DOHH2 (cell line): ENCODE data around the gene MMP14.

Experiments used
- EZH2phosphoT487 ChIP-seq: fragments of 200-600 bp; sonication (generic); IDR thresholded peaks from 2 replicates; pipeline ENCODE4 v1.6.1; 2017; ENCODE audit warnings: borderline replicate concordance, mild to moderate bottlenecking, antibody characterized with exemption, low read length, moderate library complexity, mixed read lengths
- TF ChIP-seq, protein P1 (sequence below): fragments of 200-600 bp; sonication (generic); IDR thresholded peaks from one replicate; pipeline ENCODE4 v1.5.1; 2014; ENCODE audit warnings: antibody characterized with exemption, mild to moderate bottlenecking, low read depth, low read length; ENCODE audit not compliant: poor library complexity, severe bottlenecking

DNA sequence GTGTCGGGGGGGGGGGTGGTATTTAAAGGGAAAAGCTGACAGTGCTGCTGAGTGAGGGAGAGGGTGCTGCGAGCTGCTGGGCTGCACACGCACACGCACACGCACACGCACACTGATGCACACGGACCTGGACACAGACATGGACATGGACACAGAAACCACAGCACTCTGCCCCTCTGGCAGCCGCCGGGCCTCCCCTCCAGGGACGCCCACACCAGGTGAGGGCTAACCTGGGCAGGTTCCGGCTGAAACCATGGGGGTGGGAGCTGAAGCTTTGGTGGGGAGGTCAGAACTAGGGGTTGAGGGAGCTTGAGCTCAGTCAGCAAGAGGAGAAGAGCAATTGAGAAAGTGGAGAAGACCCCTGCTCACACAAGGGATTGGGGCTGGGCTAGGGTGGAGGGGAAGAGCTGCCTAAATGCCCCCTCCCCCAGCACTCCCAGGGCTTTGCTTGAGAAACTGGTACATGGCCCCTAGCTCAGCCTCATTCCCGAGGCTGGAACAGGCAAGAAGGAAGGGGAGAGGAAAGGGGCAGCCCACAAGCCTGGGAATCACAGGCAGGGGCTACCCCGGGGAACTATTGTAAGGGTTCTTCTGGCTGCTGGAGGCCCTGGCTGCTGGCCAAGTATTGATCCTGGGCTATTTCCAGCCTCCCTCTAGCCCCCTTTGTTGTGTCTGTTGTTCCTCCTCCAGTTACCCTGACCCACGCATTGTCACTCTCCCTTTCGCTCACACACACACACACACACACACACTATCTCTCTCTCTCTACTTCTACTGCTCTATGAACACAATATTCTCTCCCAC, 47.0 kb downstream of the MMP14 start, which contains the start of gene REM2:
- TF ChIP-seq, protein P1, sequence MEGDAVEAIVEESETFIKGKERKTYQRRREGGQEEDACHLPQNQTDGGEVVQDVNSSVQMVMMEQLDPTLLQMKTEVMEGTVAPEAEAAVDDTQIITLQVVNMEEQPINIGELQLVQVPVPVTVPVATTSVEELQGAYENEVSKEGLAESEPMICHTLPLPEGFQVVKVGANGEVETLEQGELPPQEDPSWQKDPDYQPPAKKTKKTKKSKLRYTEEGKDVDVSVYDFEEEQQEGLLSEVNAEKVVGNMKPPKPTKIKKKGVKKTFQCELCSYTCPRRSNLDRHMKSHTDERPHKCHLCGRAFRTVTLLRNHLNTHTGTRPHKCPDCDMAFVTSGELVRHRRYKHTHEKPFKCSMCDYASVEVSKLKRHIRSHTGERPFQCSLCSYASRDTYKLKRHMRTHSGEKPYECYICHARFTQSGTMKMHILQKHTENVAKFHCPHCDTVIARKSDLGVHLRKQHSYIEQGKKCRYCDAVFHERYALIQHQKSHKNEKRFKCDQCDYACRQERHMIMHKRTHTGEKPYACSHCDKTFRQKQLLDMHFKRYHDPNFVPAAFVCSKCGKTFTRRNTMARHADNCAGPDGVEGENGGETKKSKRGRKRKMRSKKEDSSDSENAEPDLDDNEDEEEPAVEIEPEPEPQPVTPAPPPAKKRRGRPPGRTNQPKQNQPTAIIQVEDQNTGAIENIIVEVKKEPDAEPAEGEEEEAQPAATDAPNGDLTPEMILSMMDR: no peak
- no peak for TF ChIP-seq EZH2phosphoT487
